HUES48 (cell line): ENCODE measurements around the gene BDH1.
A peak's percentile ranks its signal among the peaks of the same experiment; 100 is the strongest.

Experiments used
- H3K27ac ChIP-seq: one replicate; pipeline ENCODE4 v1.7.0; 2013; ENCODE audit warnings: low read depth, low read length, inconsistent platforms
- H3K27me3 ChIP-seq: 2 replicates; pipeline ENCODE4 v1.6.1; 2013; ENCODE audit warnings: mild to moderate bottlenecking, low read length; ENCODE audit not compliant: control insufficient read depth, insufficient read depth
- H3K36me3 ChIP-seq: 2 replicates; pipeline ENCODE4 v1.6.1; 2013; ENCODE audit warnings: low read length; ENCODE audit not compliant: control insufficient read depth, insufficient read depth
- H3K4me1 ChIP-seq: 2 replicates; pipeline ENCODE4 v1.6.1; 2013; ENCODE audit warnings: mild to moderate bottlenecking, low read length; ENCODE audit not compliant: control insufficient read depth, insufficient read depth
- H3K4me3 ChIP-seq: 2 replicates; pipeline ENCODE4 v1.5.1; 2013; ENCODE audit warnings: mild to moderate bottlenecking, low read depth, low read length
- H3K9ac ChIP-seq: 2 replicates; pipeline ENCODE4 v1.6.1; 2013; ENCODE audit warnings: mild to moderate bottlenecking, low read depth, low read length, moderate library complexity
- H3K9me3 ChIP-seq: 2 replicates; pipeline ENCODE4 v1.6.1; 2013; ENCODE audit warnings: low read length; ENCODE audit not compliant: control insufficient read depth, insufficient read depth

Gene BDH1

DNA sequence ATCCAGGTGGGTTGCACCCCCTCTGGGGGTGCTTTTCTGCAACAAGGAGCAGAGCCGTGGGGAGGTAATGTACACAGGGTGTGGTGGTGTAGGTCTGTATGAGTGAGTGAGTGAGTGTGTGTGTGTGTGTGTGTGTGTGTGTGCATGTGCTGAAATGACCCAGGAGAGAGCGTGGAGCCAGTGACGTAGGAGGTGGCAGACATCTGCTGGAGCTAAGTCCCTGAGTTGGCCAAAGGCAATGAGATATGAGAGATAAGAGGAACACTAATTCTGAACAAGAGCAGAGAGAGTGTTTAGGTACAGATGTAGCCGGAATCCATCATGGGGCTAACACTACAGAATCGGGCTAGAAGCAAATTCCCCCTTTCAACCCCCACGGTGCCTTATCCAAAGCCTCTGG lies 27.6 kb downstream of the BDH1 start:
- Histone ChIP-seq H3K27me3 (no peaks in the 10 kb centered on the region), H3K4me3 (no peak overlapping the region), H3K9me3 (no peaks in the 10 kb centered on the region), H3K9ac (no peak overlapping the region), H3K4me1 (no peaks in the 10 kb centered on the region), H3K27ac (no peak overlapping the region), H3K36me3 (peaks cover 23% of the 10 kb centered on the region)

DNA sequence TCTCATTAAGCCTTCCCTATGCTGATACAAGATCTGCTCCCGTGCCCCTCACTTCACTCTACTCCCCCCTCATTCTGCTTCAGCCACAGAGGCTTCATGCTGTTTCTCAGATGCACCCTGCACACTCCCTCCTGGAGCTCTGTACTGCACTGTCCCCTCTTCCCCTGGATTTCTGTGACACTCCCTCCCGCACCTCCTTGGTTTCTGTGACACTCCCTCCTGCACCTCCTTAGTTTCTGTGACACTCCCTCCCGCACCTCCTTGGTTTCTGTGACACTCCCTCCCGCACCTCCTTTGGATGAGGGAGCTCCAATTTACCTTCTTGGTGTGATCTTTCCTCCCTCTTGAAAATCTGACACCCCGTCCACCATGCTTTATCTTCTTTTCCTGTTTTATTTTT lies 28.2 kb downstream of the BDH1 start:
- Histone ChIP-seq H3K27me3 (no peaks in the 10 kb centered on the region), H3K4me3 (no peak overlapping the region), H3K27ac (no peak overlapping the region), H3K4me1 (no peaks in the 10 kb centered on the region), H3K9me3 (no peaks in the 10 kb centered on the region), H3K36me3 (peaks cover 22% of the 10 kb centered on the region), H3K9ac (no peak overlapping the region)

DNA sequence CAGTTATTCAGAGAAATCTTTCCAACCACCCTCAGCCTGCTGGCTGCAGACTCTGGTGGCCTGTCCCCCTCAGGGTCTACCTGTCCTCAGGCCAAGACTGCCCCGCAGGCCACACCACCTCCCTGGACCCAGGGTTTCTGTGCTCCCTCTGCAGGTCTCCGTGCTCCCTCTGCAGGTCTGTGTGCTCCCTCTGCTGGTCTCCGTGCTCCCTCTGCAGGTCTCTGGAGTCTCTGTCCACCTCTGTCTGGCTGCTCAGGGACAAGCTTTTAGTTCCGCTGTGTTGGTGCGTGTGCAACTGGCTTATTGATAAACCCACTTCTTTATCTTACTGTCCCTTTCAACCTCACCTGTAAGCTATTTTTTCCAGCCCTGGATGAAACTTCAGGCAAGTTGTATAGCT lies 30.1 kb downstream of the BDH1 start:
- H3K9me3 ChIP-seq = no peaks in the 10 kb centered on the region
- H3K27ac ChIP-seq = no peak overlapping the region
- peaks cover 9% of the 10 kb centered on the region for H3K4me1 ChIP-seq
- peaks cover 12% of the 10 kb centered on the region; the same call in 1 of the 2 replicates for H3K36me3 ChIP-seq
- H3K4me3 ChIP-seq = no peak overlapping the region
- no peaks in the 10 kb centered on the region for H3K27me3 ChIP-seq
- H3K9ac ChIP-seq = no peak overlapping the region

DNA sequence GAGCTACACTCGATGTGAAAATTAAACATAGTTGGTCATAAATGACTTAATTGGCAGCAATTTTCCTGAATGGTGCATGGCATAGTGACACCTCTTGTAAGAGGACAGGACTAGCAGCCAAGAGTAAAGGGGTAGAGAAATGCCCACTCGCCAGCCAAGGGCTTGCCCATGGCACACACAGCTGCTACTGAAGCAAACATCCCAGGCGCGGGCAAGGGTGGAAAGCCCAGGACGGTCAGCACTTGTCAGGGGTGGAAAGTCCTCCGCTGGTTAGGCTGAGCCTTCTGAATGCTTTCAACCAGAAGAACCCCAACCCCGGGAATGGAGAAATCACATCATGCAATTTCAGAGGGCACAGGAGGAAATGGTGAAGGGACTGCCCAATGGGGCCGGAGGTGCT lies 31.6 kb downstream of the BDH1 start:
- H3K9me3 ChIP-seq = no peaks in the 10 kb centered on the region
- no peak overlapping the region for H3K27ac ChIP-seq
- H3K27me3 ChIP-seq = no peaks in the 10 kb centered on the region
- no peak overlapping the region for H3K4me3 ChIP-seq
- H3K9ac ChIP-seq = no peak overlapping the region
- peaks cover 12% of the 10 kb centered on the region; the same call in 1 of the 2 replicates for H3K36me3 ChIP-seq
- peaks cover 13% of the 10 kb centered on the region for H3K4me1 ChIP-seq

DNA sequence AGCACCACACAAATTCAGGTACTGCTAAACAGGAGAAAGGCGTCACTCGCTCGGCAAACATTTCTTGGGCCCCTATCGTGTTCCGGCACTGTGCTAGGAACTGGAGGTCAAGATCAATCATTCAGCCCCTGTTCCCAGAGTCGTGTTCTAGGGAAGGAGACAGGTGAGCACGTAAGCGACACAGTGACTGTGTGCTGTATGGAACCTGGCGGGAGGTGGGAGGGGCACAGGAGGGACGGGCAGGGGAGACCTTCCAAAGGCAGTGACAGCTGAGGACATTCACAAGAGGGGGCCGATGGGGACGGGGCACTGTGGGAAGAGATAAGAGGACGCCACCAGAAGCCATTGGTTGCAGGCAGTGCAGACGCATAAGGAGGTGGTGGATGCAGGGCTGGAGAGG lies 32.2 kb downstream of the BDH1 start:
- H3K4me1 ChIP-seq = peaks cover 13% of the 10 kb centered on the region
- H3K36me3 ChIP-seq = peaks cover 8% of the 10 kb centered on the region; the same call in 1 of the 2 replicates

DNA sequence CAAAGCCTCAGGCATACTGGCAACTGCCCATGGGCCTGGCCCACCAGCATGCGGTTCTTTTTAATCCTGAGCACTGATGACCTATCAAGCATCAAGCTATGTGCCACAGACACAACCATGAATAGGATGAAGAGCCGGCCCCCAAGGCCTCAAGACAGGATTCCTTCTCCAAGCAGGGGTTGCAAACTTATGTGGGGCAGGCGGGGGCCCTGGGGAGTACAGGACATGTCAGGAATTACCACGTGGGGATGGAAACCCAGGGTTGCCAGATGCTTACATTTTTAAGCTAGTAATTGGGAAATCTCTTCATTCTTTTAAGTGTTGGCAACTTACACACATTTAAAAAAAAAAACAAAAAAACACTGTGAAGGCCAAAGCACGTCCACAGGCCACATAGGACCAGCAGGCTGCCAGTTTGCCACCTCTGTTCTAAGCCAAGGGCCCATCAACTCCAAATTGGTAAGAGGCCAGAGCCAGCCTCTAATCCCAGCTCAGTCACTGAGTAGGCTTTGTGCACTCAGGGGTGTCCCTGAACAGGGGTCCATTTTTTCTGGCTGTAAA lies 32.8 kb downstream of the BDH1 start:
- Histone ChIP-seq H3K4me1 (peaks cover 13% of the 10 kb centered on the region), H3K27ac (no peak overlapping the region), H3K9ac (no peak overlapping the region), H3K36me3 (peaks cover 3% of the 10 kb centered on the region; the same call in 1 of the 2 replicates), H3K4me3 (no peak overlapping the region), H3K9me3 (no peaks in the 10 kb centered on the region), H3K27me3 (no peaks in the 10 kb centered on the region)

More for the DNA sequence above, 32.2 kb downstream of the BDH1 start:
- H3K4me3 ChIP-seq = no peak overlapping the region
- no peak overlapping the region for H3K27ac ChIP-seq
- no peak overlapping the region for H3K9ac ChIP-seq
- H3K9me3 ChIP-seq = no peaks in the 10 kb centered on the region
- no peaks in the 10 kb centered on the region for H3K27me3 ChIP-seq

DNA sequence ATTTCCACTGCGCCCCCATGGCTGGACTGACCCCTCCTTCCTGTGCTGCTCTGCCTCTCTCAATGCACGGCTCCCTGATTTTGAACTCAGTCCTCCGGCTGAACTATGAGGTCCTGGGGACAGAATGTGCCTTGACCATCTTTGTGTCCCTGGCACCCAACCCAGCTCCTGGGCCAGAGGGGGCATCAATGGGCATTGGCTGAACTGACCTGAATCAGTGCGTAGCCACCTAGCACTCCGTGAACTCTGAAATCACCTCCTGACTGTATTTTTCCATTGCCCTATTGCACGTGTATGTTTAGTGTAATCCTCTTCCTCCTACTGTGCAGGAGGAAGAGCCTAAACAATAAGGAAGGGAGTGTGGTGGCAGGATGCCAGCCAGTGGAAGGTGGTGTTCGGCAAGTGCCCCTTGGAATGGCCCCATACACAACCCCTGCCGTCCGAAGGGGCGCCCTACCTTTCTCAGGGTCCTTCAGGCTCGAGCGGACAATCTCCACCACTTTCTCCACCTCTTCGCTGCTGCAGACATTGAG lies 33.5 kb downstream of the BDH1 start:
- no peaks in the 10 kb centered on the region for H3K9me3 ChIP-seq
- H3K4me3 ChIP-seq = no peak overlapping the region
- 0 out of 2 replicates have a peak, but pooled peaks cover 3% of the 10 kb centered on the region for H3K36me3 ChIP-seq
- H3K27ac ChIP-seq = no peak overlapping the region
- H3K4me1 ChIP-seq = peaks cover 13% of the 10 kb centered on the region
- H3K27me3 ChIP-seq = no peaks in the 10 kb centered on the region
- no peak overlapping the region for H3K9ac ChIP-seq

DNA sequence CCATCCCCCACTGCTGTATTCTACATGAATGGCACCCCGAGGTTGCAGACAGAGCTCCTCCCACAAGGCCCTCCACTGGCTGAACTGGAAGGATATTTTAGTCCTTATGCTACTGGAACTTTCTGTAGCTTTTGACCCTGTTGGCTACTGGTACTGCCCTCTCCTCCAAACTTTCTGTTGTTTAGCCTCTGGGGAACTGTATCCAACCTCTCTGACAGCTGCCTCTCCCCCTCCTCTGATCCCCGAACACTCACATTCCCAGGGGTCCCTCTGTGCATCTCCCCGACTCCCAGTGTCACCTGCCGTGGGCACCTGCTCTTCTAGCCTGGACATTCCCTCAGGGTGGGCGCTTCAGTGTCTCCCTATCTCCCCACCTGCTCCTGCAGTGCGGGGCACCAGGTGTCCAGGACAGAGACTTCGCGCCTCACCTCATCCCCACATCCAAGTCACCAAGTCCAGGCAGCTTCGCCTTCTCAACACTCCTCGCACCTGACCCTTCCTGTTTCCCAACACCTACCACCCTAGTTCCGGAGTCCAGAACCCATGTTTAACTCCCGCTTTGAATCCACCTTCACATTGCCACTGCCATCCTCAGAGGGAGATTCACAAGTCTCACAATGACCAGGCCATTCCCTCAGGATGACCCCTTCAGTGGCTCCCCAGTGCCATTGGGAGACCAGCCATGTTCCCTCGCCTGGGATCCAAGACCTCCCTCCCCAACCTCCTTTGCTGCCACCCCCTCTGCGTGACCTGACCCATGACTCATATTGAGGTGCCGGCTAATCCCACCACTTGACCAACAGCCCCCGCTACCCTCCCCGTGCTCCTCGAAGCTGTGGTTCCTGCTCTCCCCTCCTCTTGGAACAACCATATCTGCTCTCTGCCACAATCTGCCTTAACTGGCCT lies 34.2 kb downstream of the BDH1 start:
- Histone ChIP-seq H3K9me3 (no peaks in the 10 kb centered on the region), H3K36me3 (0 out of 2 replicates have a peak, but pooled peaks cover 3% of the 10 kb centered on the region), H3K27me3 (no peaks in the 10 kb centered on the region), H3K4me3 (no peak overlapping the region), H3K27ac (no peak overlapping the region), H3K4me1 (peaks cover 13% of the 10 kb centered on the region), H3K9ac (no peak overlapping the region)

DNA sequence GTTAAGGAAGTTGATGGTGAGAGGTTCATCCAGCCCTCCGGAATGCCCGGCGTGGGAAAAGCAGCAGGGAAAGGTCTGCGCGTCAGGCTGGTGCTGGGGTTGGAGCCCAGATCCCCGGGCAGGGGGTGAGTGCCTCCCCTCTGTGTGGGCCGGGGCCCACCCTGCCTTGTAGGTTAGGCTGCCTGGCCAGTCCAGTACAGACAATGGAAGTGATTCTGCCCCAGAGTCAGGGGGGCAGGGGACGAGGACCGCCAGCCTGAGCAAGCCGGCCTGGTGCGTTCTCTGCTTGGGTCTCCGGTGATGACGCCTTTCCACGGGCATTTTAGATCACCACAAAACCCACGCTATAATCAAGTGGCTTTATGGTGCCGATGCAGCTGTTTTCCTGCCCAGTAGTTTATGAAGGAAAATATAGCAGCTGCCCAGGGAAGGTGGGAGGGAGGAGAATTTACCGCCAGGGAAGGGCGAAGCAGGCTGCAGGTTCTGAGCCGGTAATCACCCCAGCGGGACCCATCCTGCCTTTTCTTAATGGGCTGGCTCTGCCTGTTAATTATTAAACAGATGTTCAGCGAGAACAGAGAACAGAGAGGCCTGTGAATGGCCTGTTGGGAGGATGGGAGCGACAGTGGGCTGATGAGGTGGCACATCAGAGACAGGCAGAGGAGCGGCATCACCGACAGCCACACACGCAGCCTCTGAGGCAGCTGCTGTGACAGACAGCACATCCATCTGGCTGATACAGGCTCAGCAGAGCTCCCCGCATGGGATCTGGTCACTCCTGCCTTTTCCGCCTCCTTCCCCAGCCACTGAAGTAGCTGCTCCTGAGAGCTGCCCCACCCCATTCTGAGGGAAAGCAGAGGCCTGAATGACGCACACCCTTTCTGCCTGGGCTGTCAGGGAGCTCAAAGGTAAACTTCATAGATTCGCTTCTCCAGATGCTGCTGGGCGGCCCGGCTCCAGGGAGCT lies 35.2 kb downstream of the BDH1 start:
- Histone ChIP-seq H3K9ac (no peak overlapping the region), H3K36me3 (0 out of 2 replicates have a peak, but pooled peaks cover 3% of the 10 kb centered on the region), H3K27me3 (no peaks in the 10 kb centered on the region), H3K4me1 (peaks cover 13% of the 10 kb centered on the region), H3K27ac (peak overlapping the region; percentile 61), H3K9me3 (no peaks in the 10 kb centered on the region), H3K4me3 (no peak overlapping the region)

DNA sequence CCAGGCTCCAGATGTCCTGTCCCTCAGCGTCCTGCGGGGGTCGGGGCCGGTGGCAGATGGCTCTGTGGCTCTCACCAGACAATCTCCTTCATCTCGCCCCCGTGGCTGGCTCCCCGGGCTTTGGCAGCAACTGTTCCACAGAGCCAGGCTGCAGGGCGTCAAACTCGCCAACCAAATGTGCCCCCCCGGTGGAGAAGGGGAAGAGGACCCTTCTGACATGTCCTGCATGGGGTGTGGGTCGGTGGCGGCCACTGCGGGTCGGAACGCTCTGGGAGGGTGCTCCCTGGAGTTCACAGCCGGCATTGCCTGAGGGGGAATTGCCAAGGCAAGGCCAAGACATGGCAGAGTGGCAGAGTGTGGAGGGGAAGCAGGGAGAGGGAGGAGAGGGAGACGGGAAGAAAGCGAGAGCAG lies 36.0 kb downstream of the BDH1 start:
- H3K9me3 ChIP-seq = no peaks in the 10 kb centered on the region
- 0 out of 2 replicates have a peak, but pooled peaks cover 3% of the 10 kb centered on the region for H3K36me3 ChIP-seq
- H3K27me3 ChIP-seq = no peaks in the 10 kb centered on the region
- no peak overlapping the region for H3K4me3 ChIP-seq
- no peak overlapping the region for H3K9ac ChIP-seq
- no peak overlapping the region for H3K27ac ChIP-seq
- H3K4me1 ChIP-seq = peaks cover 13% of the 10 kb centered on the region
